CD8-positive, alpha-beta memory T cell (primary cell): ENCODE measurements around the gene FCF1. TPM values are rescaled to one million over a fixed set of nuclear protein-coding genes. Genes with fewer than 3 reads are reported as not detected.

Experiments
- CTCF ChIA-PET: fragments of 350-600 bp; sonication (Branson Sonifier 250); formaldehyde crosslinking; loops from one replicate; lab custom pipeline; 2021; ENCODE audit warnings: antibody characterized with exemption; lab: Charles Lee
- POLR2A ChIA-PET: fragments of 350-600 bp; sonication (Branson Sonifier 250); formaldehyde crosslinking; loops from one replicate; lab custom pipeline; 2021; ENCODE audit warnings: antibody characterized with exemption; lab: Charles Lee
- DNase-seq, 5 donors: peaks; one replicate each; pipeline versions ENCODE4 v3.0.0 to v3.0.0-alpha.2; 2020 to 2022; ENCODE audit warnings: mixed read lengths in 1 of 5
- H3K27ac ChIP-seq: one replicate; pipeline ENCODE4 v1.7.0; 2013; ENCODE audit warnings: low read depth, mild to moderate bottlenecking, low read length, moderate library complexity
- H3K27me3 ChIP-seq: 2 replicates; pipeline ENCODE4 v1.7.0; 2013; ENCODE audit warnings: low read length, mild to moderate bottlenecking; ENCODE audit not compliant: insufficient read depth, poor library complexity, severe bottlenecking
- H3K36me3 ChIP-seq: 2 replicates; pipeline ENCODE4 v1.7.0; 2013; ENCODE audit warnings: mild to moderate bottlenecking, low read length, moderate library complexity; ENCODE audit not compliant: insufficient read depth
- H3K4me1 ChIP-seq: 2 replicates; pipeline ENCODE4 v1.7.0; 2013; ENCODE audit warnings: mild to moderate bottlenecking, low read length, moderate library complexity; ENCODE audit not compliant: insufficient read depth
- H3K4me3 ChIP-seq: 2 replicates; pipeline ENCODE4 v1.7.0; 2013; ENCODE audit warnings: mild to moderate bottlenecking, low read length
- H3K9me3 ChIP-seq: 2 replicates; pipeline ENCODE4 v1.7.0; 2013; ENCODE audit warnings: mild to moderate bottlenecking, low read length
- H3K27ac Mint-ChIP-seq, 8 donors: one replicate each; pipeline ENCODE4 v1.8.0; 2020 to 2021; ENCODE audit warnings: mixed read lengths in 8 of 8, mild to moderate bottlenecking in 6 of 8, inconsistent platforms in 3 of 8, moderate library complexity in 3 of 8
- H3K27me3 Mint-ChIP-seq, 2 donors: one replicate each; pipeline ENCODE4 v1.8.0; 2020 to 2021; ENCODE audit warnings: mixed read lengths in 2 of 2, mild to moderate bottlenecking in 1 of 2, moderate library complexity in 1 of 2
- H3K36me3 Mint-ChIP-seq, 3 donors: one replicate each; pipeline ENCODE4 v1.8.0; 2020 to 2021; ENCODE audit warnings: mixed read lengths in 3 of 3, inconsistent platforms in 1 of 3, mild to moderate bottlenecking in 1 of 3
- H3K4me1 Mint-ChIP-seq, 3 donors: one replicate each; pipeline ENCODE4 v1.8.0; 2020 to 2021; ENCODE audit warnings: mixed read lengths in 3 of 3, inconsistent platforms in 1 of 3, mild to moderate bottlenecking in 1 of 3
- H3K4me3 Mint-ChIP-seq, 7 donors: one replicate each; pipeline ENCODE4 v1.8.0; 2020 to 2021; ENCODE audit warnings: mixed read lengths in 7 of 7, mild to moderate bottlenecking in 6 of 7, moderate library complexity in 4 of 7, inconsistent platforms in 2 of 7
- H3K9me3 Mint-ChIP-seq, 5 donors: one replicate each; pipeline ENCODE4 v1.8.0; 2020 to 2022; ENCODE audit warnings: mixed read lengths in 5 of 5, mild to moderate bottlenecking in 3 of 5, moderate library complexity in 2 of 5, inconsistent platforms in 1 of 5
- polyA plus RNA-seq: library from polyadenylated mRNA; unstranded; fragments of 300-500 nt; fragmentation: Illumina TruSeq; gene quantifications from one replicate; pipeline ENCODE4 v1.2.3, GENCODE V29; 2021
- total RNA-seq, 2 experiments: library from RNA; stranded (reverse); gene quantifications; one replicate each; pipeline ENCODE4 v1.2.3, GENCODE V29; 2021

The FCF1 gene
- total and polyA plus RNA-seq, 3 experiments from 2014 or later = 33.0 to 88.6 (median 87.2) TPM

- CTCF ChIA-PET = no interaction called here
- no peaks in the 10 kb centered on the region for H3K9me3 ChIP-seq
- Mint-ChIP-seq H3K27ac (no peak overlapping the region), H3K27me3 (no peaks in the 10 kb centered on the region), H3K36me3 (peaks cover 8 to 47% (median 19%) of the 10 kb centered on the region in 3 donors), H3K4me3 (no peak overlapping the region), H3K4me1 (peaks cover 36 to 67% (median 64%) of the 10 kb centered on the region in 3 donors), H3K9me3 (peaks cover 0 to 5% (median 2%) of the 10 kb centered on the region in 5 donors)
- H3K4me1 ChIP-seq = no peaks in the 10 kb centered on the region
- H3K36me3 ChIP-seq = no peaks in the 10 kb centered on the region
- no peak overlapping the region for H3K4me3 ChIP-seq
- POLR2A ChIA-PET = no interaction called here
- no peak for DNase-seq
- H3K27ac ChIP-seq = no peak overlapping the region
- no peaks in the 10 kb centered on the region for H3K27me3 ChIP-seq
These were observed 10.7 kb upstream of the FCF1 start for GRCh38 chr14:74702293-74702692.

GRCh38 chr14:74703043-74703442, 9.9 kb upstream of the FCF1 start:
- Mint-ChIP-seq H3K4me3 (no peak overlapping the region), H3K9me3 (peaks cover 0 to 5% (median 2%) of the 10 kb centered on the region in 5 donors), H3K36me3 (peaks cover 8 to 42% (median 15%) of the 10 kb centered on the region in 3 donors), H3K4me1 (peaks cover 34 to 66% (median 62%) of the 10 kb centered on the region in 3 donors), H3K27me3 (no peaks in the 10 kb centered on the region), H3K27ac (no peak overlapping the region)
- H3K4me3 ChIP-seq = no peak overlapping the region
- ChIA-PET POLR2A (no interaction called here), CTCF (interaction anchor here (2.2 kb wide), 1 partner anchor 94 kb away, joined by 6 read pairs; no protein-coding TSS in a partner anchor)
- H3K4me1 ChIP-seq = no peaks in the 10 kb centered on the region
- no peaks in the 10 kb centered on the region for H3K36me3 ChIP-seq
- no peaks in the 10 kb centered on the region for H3K9me3 ChIP-seq
- DNase-seq = no peak
- no peak overlapping the region for H3K27ac ChIP-seq
- H3K27me3 ChIP-seq = no peaks in the 10 kb centered on the region

- H3K9me3 ChIP-seq = no peaks in the 10 kb centered on the region
- no peaks in the 10 kb centered on the region for H3K36me3 ChIP-seq
- no peak overlapping the region for H3K4me3 ChIP-seq
- Mint-ChIP-seq H3K36me3 (peaks cover 8 to 34% (median 12%) of the 10 kb centered on the region in 3 donors), H3K27ac (no peak overlapping the region), H3K9me3 (peaks cover 0 to 5% (median 2%) of the 10 kb centered on the region in 5 donors), H3K4me3 (no peak overlapping the region), H3K4me1 (peaks cover 39 to 69% (median 66%) of the 10 kb centered on the region in 3 donors), H3K27me3 (no peaks in the 10 kb centered on the region)
- POLR2A ChIA-PET = no interaction called here
- H3K27me3 ChIP-seq = no peaks in the 10 kb centered on the region
- no peak overlapping the region for H3K27ac ChIP-seq
- DNase-seq = no peak
- H3K4me1 ChIP-seq = peaks cover 4% of the 10 kb centered on the region
- CTCF ChIA-PET = interaction anchor here (0.8 to 2.2 kb wide), 2 partner anchors 86 to 96 kb away, joined by 3 to 6 read pairs; no protein-coding TSS in a partner anchor
These were observed 8.3 kb upstream of the FCF1 start for GRCh38 chr14:74704656-74705055.

- Mint-ChIP-seq H3K27ac (no peak overlapping the region), H3K9me3 (peaks cover 0 to 5% (median 2%) of the 10 kb centered on the region in 5 donors)
- POLR2A ChIA-PET = no interaction called here
These were observed 7.1 kb upstream of the FCF1 start for GRCh38 chr14:74705613-74706500.

GRCh38 chr14:74710480-74710879, 2.5 kb upstream of the FCF1 start:
- CTCF ChIA-PET = interaction anchor here (1.0 kb wide), 2 partner anchors 97 to 102 kb away, joined by 4 read pairs; no protein-coding TSS in a partner anchor

More at GRCh38 chr14:74705613-74706500, 7.1 kb upstream of the FCF1 start:
- DNase-seq = no peak
- no peak overlapping the region for H3K4me3 Mint-ChIP-seq
- Histone ChIP-seq H3K27me3 (no peaks in the 10 kb centered on the region), H3K27ac (no peak overlapping the region), H3K4me3 (no peak overlapping the region), H3K9me3 (no peaks in the 10 kb centered on the region), H3K36me3 (no peaks in the 10 kb centered on the region), H3K4me1 (peaks cover 4% of the 10 kb centered on the region)
- CTCF ChIA-PET = interaction anchor here (0.6 to 2.2 kb wide), 4 partner anchors 57 to 426 kb away, joined by 3 to 12 read pairs (median 4); partner anchors contain the start of gene LTBP2
- H3K27me3 Mint-ChIP-seq = no peaks in the 10 kb centered on the region
- H3K36me3 Mint-ChIP-seq = peaks cover 8 to 25% (median 10%) of the 10 kb centered on the region in 3 donors
- peaks cover 43 to 71% (median 71%) of the 10 kb centered on the region in 3 donors for H3K4me1 Mint-ChIP-seq

GRCh38 chr14:74711651-74712050, 1.3 kb upstream of the FCF1 start:
- Mint-ChIP-seq H3K27me3 (peaks cover 0 to 2% of the 10 kb centered on the region in 2 donors), H3K36me3 (peaks cover 1 to 29% (median 10%) of the 10 kb centered on the region in 3 donors), H3K9me3 (no peaks in the 10 kb centered on the region), H3K4me1 (peaks cover 52 to 82% (median 78%) of the 10 kb centered on the region in 3 donors), H3K27ac (peak overlapping the region in 2 of 8 donors; percentile 10 to 84), H3K4me3 (peak overlapping the region in 6 of 7 donors; percentile 42 to 100 (median 92))
- Histone ChIP-seq H3K9me3 (no peaks in the 10 kb centered on the region), H3K4me3 (no peak overlapping the region), H3K36me3 (peaks cover 14% of the 10 kb centered on the region), H3K27ac (no peak overlapping the region), H3K4me1 (peaks cover 24% of the 10 kb centered on the region), H3K27me3 (no peaks in the 10 kb centered on the region)
- DNase-seq = no peak
- ChIA-PET CTCF (no interaction called here), POLR2A (interaction anchor here (0.6 kb wide), 1 partner anchor 425 kb away, joined by 10 read pairs; no protein-coding TSS in a partner anchor)

More at GRCh38 chr14:74710480-74710879, 2.5 kb upstream of the FCF1 start:
- no peak for DNase-seq
- Mint-ChIP-seq H3K9me3 (no peaks in the 10 kb centered on the region), H3K4me3 (peak overlapping the region in 6 of 7 donors; percentile 19 to 68 (median 29)), H3K4me1 (peaks cover 48 to 81% (median 78%) of the 10 kb centered on the region in 3 donors), H3K27me3 (peaks cover 0 to 2% of the 10 kb centered on the region in 2 donors), H3K27ac (peak overlapping the region in 4 of 8 donors; percentile 8 to 26 (median 16)), H3K36me3 (peaks cover 0 to 18% (median 3%) of the 10 kb centered on the region in 3 donors)
- no peaks in the 10 kb centered on the region for H3K9me3 ChIP-seq
- POLR2A ChIA-PET = no interaction called here
- H3K27me3 ChIP-seq = no peaks in the 10 kb centered on the region
- peaks cover 24% of the 10 kb centered on the region for H3K4me1 ChIP-seq
- H3K36me3 ChIP-seq = peaks cover 3% of the 10 kb centered on the region
- H3K4me3 ChIP-seq = no peak overlapping the region
- no peak overlapping the region for H3K27ac ChIP-seq

GRCh38 chr14:74713395-74713735, 421 bp downstream of the FCF1 start:
- Mint-ChIP-seq H3K4me3 (peak overlapping the region; percentile 87 to 100 (median 98)), H3K27ac (peak overlapping the region; percentile 84 to 100 (median 99)), H3K4me1 (peaks cover 49 to 74% (median 71%) of the 10 kb centered on the region in 3 donors), H3K27me3 (peaks cover 0 to 2% of the 10 kb centered on the region in 2 donors), H3K9me3 (no peaks in the 10 kb centered on the region), H3K36me3 (peaks cover 3 to 42% (median 13%) of the 10 kb centered on the region in 3 donors)
- H3K27ac ChIP-seq = peak overlapping the region; percentile 87
- DNase-seq = no peak
- peaks cover 24% of the 10 kb centered on the region for H3K4me1 ChIP-seq
- POLR2A ChIA-PET = interaction anchor here (0.5 to 2.2 kb wide), 3 partner anchors 21 to 95 kb away, joined by 3 to 5 read pairs (median 3); no protein-coding TSS in a partner anchor
- no peaks in the 10 kb centered on the region for H3K27me3 ChIP-seq
- H3K36me3 ChIP-seq = peaks cover 20% of the 10 kb centered on the region
- no peaks in the 10 kb centered on the region for H3K9me3 ChIP-seq
- CTCF ChIA-PET = interaction anchor here (1.5 to 2.0 kb wide), 2 partner anchors 101 to 104 kb away, joined by 6 read pairs; partner anchors contain the start of gene LTBP2
- H3K4me3 ChIP-seq = peak overlapping the region; percentile 91
